ENCODE measurements around the gene IVL.

The IVL gene

GRCh38 chr1:152907686-152908601 lies at the start of gene IVL:
TSS of gene IVL (plus strand) at chr1:152908546. CDS start at chr1:152909798, 1,252 bp downstream.
- DNase-seq = no peak

GRCh38 chr1:152859696-152860095 lies 48.6 kb upstream of the IVL start, which contains the start of gene LCE7A:
TSS of gene LCE7A (plus strand) at chr1:152859996. CDS start at chr1:152860698, 702 bp downstream.
- no peak for DNase-seq

GRCh38 chr1:152860129-152860528 lies 48.2 kb upstream of the IVL start:
- DNase-seq = no peak

- DNase-seq = no peak
Observed at GRCh38 chr1:152861374-152861773, 47.0 kb upstream of the IVL start.

- DNase-seq = no peak
Observed at GRCh38 chr1:152864443-152864842, 43.9 kb upstream of the IVL start.

- no peak for DNase-seq
Observed at GRCh38 chr1:152866321-152866720, 42.0 kb upstream of the IVL start.

GRCh38 chr1:152869808-152870419 lies 38.4 kb upstream of the IVL start:
- peak; percentile 38 for DNase-seq

GRCh38 chr1:152870831-152871730 lies 37.3 kb upstream of the IVL start:
- peak; percentile 7 for DNase-seq

GRCh38 chr1:152871731-152872126 lies 36.6 kb upstream of the IVL start:
- DNase-seq = no peak

GRCh38 chr1:152873495-152873894 lies 34.9 kb upstream of the IVL start:
- no peak for DNase-seq

- DNase-seq = no peak
Observed at GRCh38 chr1:152876827-152877226, 31.5 kb upstream of the IVL start.

GRCh38 chr1:152878042-152878441 lies 30.3 kb upstream of the IVL start, which contains the start of gene SMCP:
TSS of gene SMCP (plus strand) at chr1:152878322. CDS start at chr1:152884423, 6,101 bp downstream.
- DNase-seq = no peak

GRCh38 chr1:152879559-152880198 lies 28.7 kb upstream of the IVL start:
- DNase-seq = no peak

- DNase-seq = no peak
Observed at GRCh38 chr1:152880316-152880715, 28.0 kb upstream of the IVL start.

- DNase-seq = no peak
Observed at GRCh38 chr1:152880907-152881306, 27.4 kb upstream of the IVL start.

- no peak for DNase-seq
Observed at GRCh38 chr1:152884085-152884484, 24.3 kb upstream of the IVL start.

- DNase-seq = no peak
Observed at GRCh38 chr1:152884506-152884905, 23.8 kb upstream of the IVL start.

- no peak for DNase-seq
Observed at GRCh38 chr1:152884966-152885624, 23.3 kb upstream of the IVL start.

- DNase-seq = no peak
Observed at GRCh38 chr1:152886085-152886484, 22.3 kb upstream of the IVL start.

GRCh38 chr1:152886758-152887409 lies 21.5 kb upstream of the IVL start:
- DNase-seq = no peak

- no peak for DNase-seq
Observed at GRCh38 chr1:152888126-152888525, 20.2 kb upstream of the IVL start.

Measured in DMS153 (cell line).